ENCODE data around the gene PLEKHN1. TPM values are rescaled to one million over a fixed set of nuclear protein-coding genes. Genes with fewer than 3 reads are reported as not detected.

The PLEKHN1 gene
- polyA plus RNA-seq, 1 of the 3 experiments (the other 2 are of a cell fraction): not detected

DNA sequence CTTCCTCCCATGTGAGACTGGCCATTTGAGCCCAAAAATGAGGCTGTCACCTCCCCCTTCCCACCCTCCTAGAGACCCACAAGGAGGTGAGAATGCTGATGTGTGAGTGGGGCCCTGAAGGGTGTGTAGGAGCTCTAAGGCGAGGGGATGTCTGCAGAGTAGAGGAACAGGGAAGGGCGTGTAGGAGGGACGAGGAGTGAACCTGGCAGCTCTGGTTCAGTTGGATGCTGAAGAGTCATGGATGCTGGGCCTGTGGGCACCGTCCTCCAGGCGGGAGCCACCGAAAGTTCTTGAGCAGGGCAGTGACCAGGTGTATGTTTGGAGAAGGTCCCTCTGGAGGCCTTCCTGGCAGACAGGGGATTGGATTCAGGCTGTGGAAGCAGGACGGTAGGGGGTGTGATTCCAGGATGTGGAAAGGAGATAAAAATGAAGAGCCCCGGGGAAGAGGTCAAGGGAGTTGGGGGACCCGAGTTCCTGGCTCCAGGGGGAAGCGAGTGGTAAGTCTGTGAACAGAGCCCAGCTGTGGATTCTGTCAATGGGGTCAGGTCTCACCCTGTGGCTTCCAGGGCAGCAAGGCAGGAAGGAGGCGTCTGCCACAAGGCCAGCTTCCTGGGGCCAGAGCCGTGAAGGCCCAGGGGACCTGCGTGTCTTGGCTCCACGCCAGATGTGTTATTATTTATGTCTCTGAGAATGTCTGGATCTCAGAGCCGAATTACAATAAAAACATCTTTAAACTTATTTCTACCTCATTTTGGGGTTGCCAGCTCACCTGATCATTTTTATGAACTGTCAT lies 34.7 kb upstream of the PLEKHN1 start:
- POLR2A ChIA-PET: no interaction called here
- Histone ChIP-seq H3K79me2 (ENCODE audit: insufficient read depth) (no peaks in the 10 kb centered on the region), H3F3A (replicated peaks; ENCODE audit: insufficient read depth) (peaks cover 3% of the 10 kb centered on the region), H2AFZ (ENCODE audit: low read depth) (no peak overlapping the region), H3K36me3 (replicated peaks in 1 of 2; ENCODE audit: control insufficient read depth in 1 of 2, insufficient read depth in 2 of 2, low read length in 1 of 2) (no peaks in the 10 kb centered on the region), H3K9ac (no peak overlapping the region), H3K27ac (ENCODE audit: low read depth in 2 of 2, low read length in 1 of 2) (no peak overlapping the region), H3K9me3 (no peaks in the 10 kb centered on the region), H3K4me2 (no peak overlapping the region), H4K20me1 (ENCODE audit: insufficient read depth) (0 out of 2 replicates have a peak, but pooled peaks cover 2% of the 10 kb centered on the region), H3K4me1 (ENCODE audit: control insufficient read depth in 1 of 2, insufficient read depth in 2 of 2, low read depth in 1 of 2, low read length in 1 of 2) (peaks cover 0 to 12% of the 10 kb centered on the region in 2 experiments; a peak in 1 of 4 replicates), H3K4me3 (ENCODE audit: low read depth in 2 of 2, low read length in 1 of 2) (no peak overlapping the region), H3K9me2 (no peaks in the 10 kb centered on the region), H3K27me3 (ENCODE audit: insufficient read depth) (no peaks in the 10 kb centered on the region)
- DNase-seq: no peak
- 77% methylated on average over 15 of the region's 15 CpGs for WGBS (ENCODE audit: low lambda C conversion rate)
- CTCF ChIA-PET: interaction anchor here (0.9 to 6.6 kb wide), 5 partner anchors 8 to 70 kb away, joined by 4 to 49 read pairs (median 15); no protein-coding TSS in a partner anchor
- TF ChIP-seq JUND (IDR thresholded peaks at IDR 0.05) (no peak), ELF1 (IDR thresholded peaks at IDR 0.05) (no peak), CHD2 (IDR thresholded peaks at IDR 0.05; ENCODE audit: low read length, partially characterized antibody) (no peak), RFX5 (IDR thresholded peaks at IDR 0.05; ENCODE audit: low read length) (no peak), RXRA (IDR thresholded peaks at IDR 0.05; ENCODE audit: borderline replicate concordance, low read depth) (no peak), EZH2phosphoT487 (IDR thresholded peaks at IDR 0.05; ENCODE audit: borderline replicate concordance, low read depth) (no peak), PBX3 (IDR thresholded peaks at IDR 0.05) (no peak)
- TF ChIP-seq, protein P1, sequence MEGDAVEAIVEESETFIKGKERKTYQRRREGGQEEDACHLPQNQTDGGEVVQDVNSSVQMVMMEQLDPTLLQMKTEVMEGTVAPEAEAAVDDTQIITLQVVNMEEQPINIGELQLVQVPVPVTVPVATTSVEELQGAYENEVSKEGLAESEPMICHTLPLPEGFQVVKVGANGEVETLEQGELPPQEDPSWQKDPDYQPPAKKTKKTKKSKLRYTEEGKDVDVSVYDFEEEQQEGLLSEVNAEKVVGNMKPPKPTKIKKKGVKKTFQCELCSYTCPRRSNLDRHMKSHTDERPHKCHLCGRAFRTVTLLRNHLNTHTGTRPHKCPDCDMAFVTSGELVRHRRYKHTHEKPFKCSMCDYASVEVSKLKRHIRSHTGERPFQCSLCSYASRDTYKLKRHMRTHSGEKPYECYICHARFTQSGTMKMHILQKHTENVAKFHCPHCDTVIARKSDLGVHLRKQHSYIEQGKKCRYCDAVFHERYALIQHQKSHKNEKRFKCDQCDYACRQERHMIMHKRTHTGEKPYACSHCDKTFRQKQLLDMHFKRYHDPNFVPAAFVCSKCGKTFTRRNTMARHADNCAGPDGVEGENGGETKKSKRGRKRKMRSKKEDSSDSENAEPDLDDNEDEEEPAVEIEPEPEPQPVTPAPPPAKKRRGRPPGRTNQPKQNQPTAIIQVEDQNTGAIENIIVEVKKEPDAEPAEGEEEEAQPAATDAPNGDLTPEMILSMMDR (IDR thresholded peaks at IDR 0.05): no peak

DNA sequence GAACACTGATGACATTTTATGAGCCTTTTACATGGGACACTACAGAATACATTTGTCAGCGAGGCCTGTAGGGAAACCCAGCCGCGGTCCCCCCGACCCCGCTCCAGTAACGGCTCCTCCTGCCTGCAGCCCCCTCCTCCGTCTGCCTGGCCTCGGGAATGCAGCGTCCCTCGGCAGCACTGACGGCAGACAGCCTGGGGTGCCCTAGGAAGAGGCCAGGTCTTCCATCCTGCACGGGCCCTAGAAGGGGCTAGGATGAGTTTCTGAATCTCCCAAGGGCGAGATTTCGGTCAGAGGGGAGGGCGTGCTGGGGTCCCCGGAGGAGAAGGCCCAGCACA lies 34.1 kb upstream of the PLEKHN1 start:
- Histone ChIP-seq H3K4me3 (ENCODE audit: low read depth in 2 of 2, low read length in 1 of 2) (no peak overlapping the region), H3K9me3 (no peaks in the 10 kb centered on the region), H3F3A (replicated peaks; ENCODE audit: insufficient read depth) (peaks cover 3% of the 10 kb centered on the region), H3K79me2 (ENCODE audit: insufficient read depth) (no peaks in the 10 kb centered on the region), H3K27me3 (ENCODE audit: insufficient read depth) (no peaks in the 10 kb centered on the region), H4K20me1 (ENCODE audit: insufficient read depth) (no peaks in the 10 kb centered on the region), H3K36me3 (replicated peaks in 1 of 2; ENCODE audit: control insufficient read depth in 1 of 2, insufficient read depth in 2 of 2, low read length in 1 of 2) (no peaks in the 10 kb centered on the region), H3K9me2 (no peaks in the 10 kb centered on the region), H3K4me1 (ENCODE audit: control insufficient read depth in 1 of 2, insufficient read depth in 2 of 2, low read depth in 1 of 2, low read length in 1 of 2) (peaks cover 0 to 12% of the 10 kb centered on the region in 2 experiments; a peak in 1 of 4 replicates), H3K4me2 (no peak overlapping the region), H3K9ac (no peak overlapping the region), H2AFZ (ENCODE audit: low read depth) (no peak overlapping the region), H3K27ac (ENCODE audit: low read depth in 2 of 2, low read length in 1 of 2) (no peak overlapping the region)
- TF ChIP-seq SMC3 (IDR thresholded peaks at IDR 0.05; ENCODE audit: low read depth, low read length): no peak
- no peak for TF ChIP-seq TEAD4 (IDR thresholded peaks at IDR 0.05; ENCODE audit: borderline replicate concordance, insufficient read depth)
- no peak for TF ChIP-seq REST (IDR thresholded peaks at IDR 0.05; ENCODE audit: low read depth, low read length)
- TF ChIP-seq IRF3 (IDR thresholded peaks at IDR 0.05; ENCODE audit: low read depth, low read length): no peak
- ChIA-PET POLR2A (no interaction called here), CTCF (interaction anchor here (0.9 to 6.6 kb wide), 5 partner anchors 8 to 70 kb away, joined by 4 to 49 read pairs (median 15); no protein-coding TSS in a partner anchor)
- DNase-seq: no peak
- WGBS (ENCODE audit: low lambda C conversion rate): 78% methylated on average over 8 of the region's 16 CpGs

Data from SK-N-SH (cell line).